ENCODE data around the gene PTPN13.
A peak's percentile ranks its signal among the peaks of the same experiment; 100 is the strongest.

Gene PTPN13

GRCh38 chr4:86587381-86588140 is 6.6 kb upstream of the PTPN13 start:
- no peak for DNase-seq

- no peak for DNase-seq
Observed at GRCh38 chr4:86592553-86593249, 1.4 kb upstream of the PTPN13 start.

GRCh38 chr4:86594559-86595425 is 677 bp downstream of the PTPN13 start:
- peak; percentile 32 for DNase-seq

- DNase-seq, result no peak
Observed at GRCh38 chr4:86595426-86595805, 1.3 kb downstream of the PTPN13 start.

- no peak for DNase-seq
Observed at GRCh38 chr4:86596807-86597206, 2.7 kb downstream of the PTPN13 start.

GRCh38 chr4:86600007-86600653 is 6.0 kb downstream of the PTPN13 start:
- DNase-seq, result no peak

- no peak for DNase-seq
Observed at GRCh38 chr4:86603311-86603885, 9.3 kb downstream of the PTPN13 start.

- no peak for DNase-seq
Observed at GRCh38 chr4:86606809-86607208, 12.7 kb downstream of the PTPN13 start.

- no peak for DNase-seq
Observed at GRCh38 chr4:86608757-86609375, 14.8 kb downstream of the PTPN13 start.

- no peak for DNase-seq
Observed at GRCh38 chr4:86611757-86612156, 17.6 kb downstream of the PTPN13 start.

- no peak for DNase-seq
Observed at GRCh38 chr4:86613734-86614133, 19.6 kb downstream of the PTPN13 start.

GRCh38 chr4:86614865-86615264 is 20.8 kb downstream of the PTPN13 start:
- DNase-seq, result no peak

- no peak for DNase-seq
Observed at GRCh38 chr4:86615501-86615900, 21.4 kb downstream of the PTPN13 start.

- no peak for DNase-seq
Observed at GRCh38 chr4:86619656-86620055, 25.5 kb downstream of the PTPN13 start.

GRCh38 chr4:86621435-86621834 is 27.3 kb downstream of the PTPN13 start:
- DNase-seq, result no peak

- no peak for DNase-seq
Observed at GRCh38 chr4:86626066-86626465, 32.0 kb downstream of the PTPN13 start.

- no peak for DNase-seq
Observed at GRCh38 chr4:86627462-86628135, 33.5 kb downstream of the PTPN13 start.

- DNase-seq, result no peak
Observed at GRCh38 chr4:86630629-86631028, 36.5 kb downstream of the PTPN13 start.

- no peak for DNase-seq
Observed at GRCh38 chr4:86631166-86631565, 37.1 kb downstream of the PTPN13 start.

- DNase-seq, result no peak
Observed at GRCh38 chr4:86633854-86634253, 39.7 kb downstream of the PTPN13 start.

- no peak for DNase-seq
Observed at GRCh38 chr4:86640469-86640868, 46.4 kb downstream of the PTPN13 start.

All from NCI-H2227 treated with DMSO at 0.1 percent for 48 hours (cell line).